Right ventricle myocardium superior (tissue), 1 donor: ENCODE data around the gene TNFAIP8. TPM values are rescaled to one million over a fixed set of nuclear protein-coding genes. Genes with fewer than 3 reads are reported as not detected.
A peak's percentile ranks its signal among the peaks of the same experiment; 100 is the strongest.

Experiments
- ATAC-seq: fragments of 200-7000 bp; cut with Tn5 transposase; one replicate; pipeline ENCODE4 v1.9.1; 2020; ENCODE audit warnings: mild to moderate bottlenecking; ENCODE audit not compliant: poor library complexity
- DNase-seq: peaks from one replicate; pipeline ENCODE4 v3.0.0-alpha.2; 2020
- intact Hi-C: fragments of 100-400 bp; cut with DNase I; formaldehyde crosslinking; loops from one replicate; pipeline ENCODE4 v1.11.2; 2022
- total RNA-seq: library from RNA; stranded (reverse); fragmentation: NEBNext Ultra II Directional; extraction: Animal tissue kit (Norgen Biotek cat#: 25700); gene quantifications from one replicate; pipeline ENCODE4 v1.2.1, GENCODE V29; 2021
- donor health status: DM: no; HTN: yes; CAD: no; lungs with severe emphysema.

The TNFAIP8 gene
- total RNA-seq, 1 donor from 2014 or later, result 13.6 TPM

GRCh38 chr5:119323601-119324000, 32.2 kb upstream of the TNFAIP8 start:
- intact Hi-C loops, result loop anchor here (5.0 kb wide), 1 partner anchor 56 kb away; no protein-coding TSS in a partner anchor
- no peak for DNase-seq
- peak; percentile 69 for ATAC-seq

DNA sequence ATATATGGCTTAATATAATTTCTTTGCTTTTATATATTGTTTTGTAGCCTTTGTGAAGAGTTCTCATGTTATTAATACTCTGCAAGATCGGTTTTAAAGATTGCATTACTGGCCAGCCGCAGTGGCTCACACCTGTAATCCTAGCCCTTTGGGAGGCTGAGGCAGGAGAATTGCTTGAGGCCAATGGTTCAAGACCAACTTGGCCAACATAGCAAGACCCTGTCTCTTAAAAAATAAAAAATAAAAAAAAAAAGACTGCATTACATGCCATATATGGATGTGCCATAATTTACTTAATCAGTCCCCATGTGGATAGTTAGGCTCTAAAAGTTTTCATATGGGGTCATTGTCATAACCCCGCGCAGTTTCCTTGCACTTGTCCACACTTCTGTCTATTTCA, 31.0 kb upstream of the TNFAIP8 start:
- intact Hi-C loops, result loop anchor here (5.0 kb wide), 1 partner anchor 58 kb away; no protein-coding TSS in a partner anchor
- ATAC-seq, result no peak
- DNase-seq, result no peak

DNA sequence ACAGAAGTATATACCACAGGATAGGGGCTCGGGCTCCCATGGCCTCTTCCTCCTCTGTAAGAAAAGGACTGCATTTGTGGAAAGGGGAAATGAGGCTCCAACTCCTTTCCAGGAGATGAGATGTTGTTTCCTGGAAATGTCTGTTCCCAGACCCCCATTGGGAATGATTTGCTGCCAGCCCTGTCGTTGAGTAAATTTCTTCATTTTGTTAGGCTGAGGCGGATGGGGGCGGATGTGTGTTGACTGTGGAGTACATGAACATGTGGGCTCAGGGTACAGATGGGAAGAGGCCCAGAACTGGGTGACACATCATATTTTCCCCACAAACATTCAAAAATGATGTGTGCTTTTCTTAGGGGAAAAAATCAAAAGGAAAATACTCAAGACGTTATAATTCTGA, 28.8 kb upstream of the TNFAIP8 start:
- DNase-seq, result no peak
- intact Hi-C loops, result no loop called here
- ATAC-seq, result no peak

GRCh38 chr5:119328753-119329602, 26.8 kb upstream of the TNFAIP8 start:
- intact Hi-C loops, result no loop called here
- ATAC-seq (no peak), DNase-seq (no peak)

- intact Hi-C loops, result loop anchor here (10.0 kb wide), 1 partner anchor 65 kb away; no protein-coding TSS in a partner anchor
- ATAC-seq (no peak), DNase-seq (no peak)
These were observed 26.2 kb upstream of the TNFAIP8 start for GRCh38 chr5:119329666-119330065.

- intact Hi-C loops, result loop anchor here (10.0 kb wide), 1 partner anchor 64 kb away; no protein-coding TSS in a partner anchor
- no peak for ATAC-seq
- DNase-seq, result no peak
These were observed 25.2 kb upstream of the TNFAIP8 start for GRCh38 chr5:119330367-119331183.

GRCh38 chr5:119331566-119332095, 24.2 kb upstream of the TNFAIP8 start:
- intact Hi-C loops, result loop anchor here (10.0 kb wide), 1 partner anchor 63 kb away; no protein-coding TSS in a partner anchor
- DNase-seq (no peak), ATAC-seq (no peak)

DNA sequence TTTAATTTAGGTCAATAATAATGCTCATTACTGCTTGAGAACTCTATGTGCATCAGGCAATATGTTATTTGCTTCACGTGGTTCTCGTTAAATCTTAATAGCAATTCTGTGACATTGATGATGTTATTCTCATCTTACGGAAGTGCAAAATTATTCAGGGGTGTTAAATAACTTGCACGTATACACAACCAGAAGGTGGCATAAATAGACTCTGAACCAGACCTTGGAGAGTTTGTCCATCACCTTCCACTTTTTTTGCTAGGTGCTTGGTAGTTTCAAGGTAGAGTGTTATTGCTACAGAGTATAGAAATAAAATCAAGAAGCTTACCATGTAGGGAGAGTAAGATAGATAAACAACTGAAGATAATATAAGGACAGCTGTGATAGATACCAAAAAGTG, 23.6 kb upstream of the TNFAIP8 start:
- intact Hi-C loops, result loop anchor here (10.0 kb wide), 1 partner anchor 63 kb away; no protein-coding TSS in a partner anchor
- DNase-seq, result no peak
- ATAC-seq, result no peak

DNA sequence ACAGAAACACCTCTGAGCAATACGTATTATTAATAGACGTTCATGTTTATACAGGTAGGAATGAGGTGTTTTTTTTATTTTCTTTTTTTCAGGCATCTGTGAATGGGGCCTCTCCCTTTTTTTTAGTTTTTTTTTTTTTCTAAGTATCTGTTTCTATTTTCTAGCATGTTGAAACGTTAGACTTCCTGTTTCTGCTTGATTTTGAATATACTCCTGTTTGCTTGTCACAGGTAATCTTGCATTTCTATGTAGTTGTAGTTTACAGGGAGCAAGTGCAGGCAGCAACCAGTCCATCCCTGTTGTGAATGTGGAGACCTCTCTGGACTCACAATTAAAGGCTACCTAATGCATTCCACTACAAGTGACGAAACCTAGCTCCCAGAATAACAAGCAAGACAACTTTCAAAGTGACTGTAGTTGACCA, 22.8 kb upstream of the TNFAIP8 start:
- ATAC-seq (no peak), DNase-seq (no peak)
- intact Hi-C loops, result loop anchor here (10.0 kb wide), 1 partner anchor 62 kb away; no protein-coding TSS in a partner anchor

GRCh38 chr5:119333421-119333851, 22.4 kb upstream of the TNFAIP8 start:
- intact Hi-C loops, result loop anchor here (10.0 kb wide), 1 partner anchor 61 kb away; no protein-coding TSS in a partner anchor
- ATAC-seq (no peak), DNase-seq (no peak)

GRCh38 chr5:119335261-119335677, 20.6 kb upstream of the TNFAIP8 start:
- ATAC-seq, result no peak
- intact Hi-C loops, result loop anchor here (10.0 kb wide), 1 partner anchor 60 kb away; no protein-coding TSS in a partner anchor
- DNase-seq, result no peak

DNA sequence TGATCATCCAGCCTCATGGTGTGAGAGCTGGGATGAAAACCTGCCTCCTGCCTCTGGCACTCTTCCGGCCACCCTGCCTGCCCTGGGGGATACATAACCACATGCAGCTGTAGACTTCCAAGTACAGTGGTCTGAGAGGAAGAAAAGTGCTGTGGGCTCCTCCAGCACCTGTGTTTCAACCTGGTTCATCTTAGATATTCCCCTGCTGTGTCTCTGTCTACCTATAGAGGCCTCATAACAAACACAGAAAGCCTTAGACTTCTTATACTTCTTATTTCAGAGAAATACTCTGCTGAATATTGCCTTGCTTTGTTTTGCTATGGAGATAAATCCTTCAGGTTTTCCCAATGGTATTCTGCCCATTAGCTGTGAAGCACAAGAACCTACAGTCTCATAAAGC, 19.6 kb upstream of the TNFAIP8 start:
- ATAC-seq (no peak), DNase-seq (no peak)
- intact Hi-C loops, result loop anchor here (10.0 kb wide), 1 partner anchor 59 kb away; no protein-coding TSS in a partner anchor

DNA sequence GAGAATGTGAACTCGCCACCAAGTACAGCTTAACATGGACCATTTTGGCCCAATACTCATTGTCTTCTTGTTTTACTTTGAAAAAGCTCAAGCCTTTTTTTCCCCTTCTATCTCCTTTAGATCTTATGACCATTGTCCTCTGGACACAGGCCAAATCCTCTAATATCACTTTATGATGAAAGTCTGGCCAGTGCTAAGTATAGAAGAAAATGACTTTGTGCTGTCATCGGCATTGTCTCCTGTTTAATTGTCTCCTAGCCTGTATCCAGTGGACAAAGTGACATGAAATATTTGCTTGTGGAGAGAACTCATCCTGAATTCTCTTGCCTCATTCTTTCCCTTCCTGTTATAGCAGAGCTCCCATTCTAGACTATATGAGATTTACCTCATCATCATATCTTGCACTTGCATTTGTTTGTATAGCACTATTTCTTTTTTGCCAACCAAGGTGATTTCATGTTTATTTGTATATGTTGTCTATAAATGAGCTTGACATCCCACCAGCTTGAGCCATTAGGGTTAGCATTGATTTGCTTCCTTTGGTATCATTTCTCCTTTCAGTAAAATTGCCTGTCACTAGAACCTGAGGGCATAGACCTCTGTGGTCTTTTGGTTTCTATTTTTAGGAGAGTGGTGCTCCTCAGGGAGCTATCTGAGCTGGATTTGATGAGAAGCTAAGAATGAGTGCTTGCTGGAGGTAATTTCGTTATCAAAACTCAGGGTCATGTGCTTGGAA, 18.8 kb upstream of the TNFAIP8 start:
- DNase-seq (no peak), ATAC-seq (peak; percentile 31)
- intact Hi-C loops, result loop anchor here (10.0 kb wide), 1 partner anchor 58 kb away; no protein-coding TSS in a partner anchor

DNA sequence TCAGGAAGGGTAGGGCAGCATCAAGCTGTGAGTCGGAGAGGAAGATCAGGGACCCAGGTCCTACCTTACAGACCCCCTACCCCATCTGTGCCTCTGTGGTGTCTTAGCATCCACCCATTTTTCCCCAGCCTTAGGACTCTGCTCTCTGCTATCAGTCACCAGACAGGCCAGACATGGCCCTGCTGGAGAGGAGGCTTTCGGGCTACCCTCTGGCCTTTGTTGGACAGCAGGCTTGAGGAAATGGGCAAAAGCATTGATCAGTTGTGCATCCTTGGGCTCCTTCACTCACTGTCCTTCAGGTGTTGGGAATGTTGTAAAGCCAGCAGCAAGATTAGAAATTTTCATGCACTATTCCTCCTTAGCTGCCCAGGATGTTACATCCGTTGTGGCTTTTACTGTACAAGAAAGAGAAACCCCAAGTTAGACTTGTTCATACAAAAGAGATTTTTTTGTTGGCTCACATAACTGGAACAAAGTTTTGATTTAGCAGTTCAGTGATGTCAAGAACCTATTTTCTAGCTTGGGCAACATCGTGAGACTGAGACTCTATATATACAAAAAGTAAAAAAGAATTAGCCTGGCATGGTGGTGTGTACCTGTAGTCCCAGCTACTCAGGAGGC, 17.4 kb upstream of the TNFAIP8 start:
- intact Hi-C loops, result loop anchor here (10.0 kb wide), 1 partner anchor 56 kb away; no protein-coding TSS in a partner anchor

GRCh38 chr5:119339344-119339743, 16.5 kb upstream of the TNFAIP8 start:
- no peak for DNase-seq
- intact Hi-C loops, result loop anchor here (10.0 kb wide), 1 partner anchor 55 kb away; no protein-coding TSS in a partner anchor
- ATAC-seq, result no peak

More for the DNA sequence above, 17.4 kb upstream of the TNFAIP8 start:
- DNase-seq (no peak), ATAC-seq (no peak)

DNA sequence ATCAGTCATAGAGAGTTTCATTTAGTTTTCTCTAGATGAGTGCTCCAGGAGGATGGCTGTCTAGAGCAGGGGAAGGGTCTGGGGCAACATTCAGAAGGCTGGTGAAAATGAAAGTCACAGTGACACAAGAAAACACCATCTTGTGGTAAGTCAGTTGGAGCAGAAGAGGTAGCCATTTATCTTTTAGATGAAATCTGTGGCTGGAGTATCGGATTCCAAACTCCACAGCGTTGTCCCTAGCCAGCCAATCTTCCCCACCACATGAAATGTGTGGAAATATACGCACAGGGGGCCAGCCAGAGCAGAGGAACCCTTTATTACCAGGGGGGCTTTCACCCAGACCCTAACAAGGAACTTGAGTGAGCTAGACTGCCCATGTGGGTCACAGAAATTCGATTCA, 15.9 kb upstream of the TNFAIP8 start:
- ATAC-seq (no peak), DNase-seq (no peak)
- intact Hi-C loops, result loop anchor here (10.0 kb wide), 1 partner anchor 55 kb away; no protein-coding TSS in a partner anchor

DNA sequence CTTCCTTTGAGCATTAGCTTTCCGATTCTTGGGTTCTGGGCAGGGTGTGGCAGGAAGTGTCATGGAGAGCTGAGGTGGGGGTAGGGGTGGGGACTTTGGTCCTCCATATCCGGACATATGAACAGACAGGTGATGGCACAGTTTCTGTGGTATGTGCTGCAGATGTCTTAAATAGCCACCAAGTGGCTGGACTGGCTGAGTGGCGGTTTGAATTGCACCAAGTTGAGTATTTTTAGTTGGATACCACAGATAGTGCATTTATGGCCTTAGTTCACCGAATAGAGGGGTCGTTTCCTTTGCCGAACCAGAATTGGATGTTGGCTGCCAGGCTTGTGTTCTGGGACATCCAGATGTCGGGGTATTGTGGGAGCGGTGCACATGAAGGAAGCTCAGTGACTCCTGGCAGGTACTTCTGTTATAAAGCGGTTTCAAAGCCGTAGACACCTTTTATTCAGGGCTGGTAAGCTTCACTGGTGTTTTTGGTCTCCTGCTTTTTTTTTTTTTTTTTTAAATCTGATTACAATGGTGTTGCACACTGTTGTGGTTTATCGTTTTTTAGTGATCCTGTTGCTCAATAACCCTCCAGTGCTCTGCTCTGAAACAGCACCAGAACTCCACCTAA, 15.1 kb upstream of the TNFAIP8 start:
- intact Hi-C loops, result no loop called here
- no peak for ATAC-seq
- DNase-seq, result no peak
